GM19395 (cell line): ENCODE data around the gene WDR47.
"Not testable (repeated sequence)": the region's sequence is repeated elsewhere in the genome, so short reads cannot be mapped to it uniquely, and the experiment has no call there.

Source experiments
- ATAC-seq: cut with Tn5 transposase; IDR thresholded peaks from one replicate; pipeline ENCODE4 v1.9.1; 2021; ENCODE audit warnings: mild to moderate bottlenecking, moderate library complexity; ENCODE audit not compliant: unreplicated experiment

Gene WDR47

DNA sequence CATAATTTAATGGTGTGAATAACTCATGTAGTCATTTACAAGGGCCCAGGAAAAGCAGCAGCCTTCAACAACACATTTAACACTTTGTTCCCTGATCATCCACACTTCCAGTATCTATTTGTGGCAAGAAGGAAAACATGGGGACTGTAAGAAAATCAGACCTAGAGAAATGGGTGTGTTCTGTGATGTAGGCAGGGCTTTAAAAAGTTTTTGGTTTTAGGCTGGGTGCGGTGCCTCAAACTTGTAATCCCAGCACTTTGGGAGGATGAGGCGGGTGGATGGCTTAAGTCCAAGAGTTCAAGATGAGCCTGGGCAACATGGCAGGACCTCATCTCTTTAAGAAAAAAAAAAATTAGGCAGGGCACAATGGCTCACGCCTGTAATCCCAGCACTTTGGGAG is 14.2 kb upstream of the WDR47 start:
- ATAC-seq = no peak

DNA sequence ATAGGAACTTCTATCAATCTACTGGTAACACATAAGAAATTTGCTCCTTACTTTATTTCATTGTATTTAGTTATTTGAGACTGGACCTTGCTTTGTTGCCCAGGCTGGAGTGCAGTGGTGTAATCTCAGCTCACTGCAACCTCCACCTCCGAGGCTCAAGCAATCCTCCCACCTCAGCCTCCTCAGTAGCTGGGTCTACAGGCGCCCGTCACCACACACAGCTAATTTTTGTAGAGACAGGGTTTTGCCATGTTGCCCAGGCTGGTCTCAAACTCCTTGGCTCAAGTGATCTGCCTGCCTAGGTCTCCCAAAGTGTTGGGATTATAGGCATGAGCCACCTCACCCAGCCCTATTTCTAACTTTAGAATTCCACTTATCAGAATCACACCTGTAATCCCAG is 10.2 kb upstream of the WDR47 start:
- not testable (repeated sequence) for ATAC-seq

DNA sequence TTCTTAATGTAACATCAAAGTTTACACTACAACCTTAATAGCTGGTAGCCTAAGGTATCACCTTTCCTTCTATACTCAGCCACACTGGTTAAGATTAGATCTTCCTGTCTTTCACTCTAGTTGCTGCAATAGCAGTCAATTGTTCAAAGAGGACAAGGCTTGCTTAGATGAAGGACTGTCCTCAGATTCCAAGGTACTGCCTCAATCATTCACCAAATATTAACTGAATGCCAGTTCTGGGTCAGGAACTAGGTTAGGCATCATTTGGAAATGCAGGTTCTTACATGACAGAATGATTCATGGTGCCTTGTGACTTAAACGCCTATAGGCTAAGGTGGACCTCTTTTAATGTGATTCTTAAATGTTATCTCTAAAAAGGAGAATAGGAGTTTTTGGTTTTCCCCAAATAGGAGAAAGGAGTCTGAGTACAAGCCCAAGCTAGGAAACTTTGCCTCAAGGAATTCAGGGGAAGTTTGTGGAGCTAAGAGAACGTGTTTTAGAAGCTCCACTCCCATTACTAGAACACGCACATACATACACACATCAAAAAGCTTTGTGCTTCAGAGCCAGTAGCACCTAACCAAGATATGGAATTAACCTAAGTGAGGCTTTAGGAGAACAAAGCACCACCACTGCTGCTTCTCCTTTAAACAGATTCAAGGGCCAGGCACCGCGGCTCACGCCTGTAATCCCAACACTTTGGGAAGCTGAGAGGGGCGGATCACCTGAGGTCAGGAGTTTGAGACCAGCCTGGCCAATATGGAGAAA is 8.5 kb upstream of the WDR47 start:
- ATAC-seq = no peak

DNA sequence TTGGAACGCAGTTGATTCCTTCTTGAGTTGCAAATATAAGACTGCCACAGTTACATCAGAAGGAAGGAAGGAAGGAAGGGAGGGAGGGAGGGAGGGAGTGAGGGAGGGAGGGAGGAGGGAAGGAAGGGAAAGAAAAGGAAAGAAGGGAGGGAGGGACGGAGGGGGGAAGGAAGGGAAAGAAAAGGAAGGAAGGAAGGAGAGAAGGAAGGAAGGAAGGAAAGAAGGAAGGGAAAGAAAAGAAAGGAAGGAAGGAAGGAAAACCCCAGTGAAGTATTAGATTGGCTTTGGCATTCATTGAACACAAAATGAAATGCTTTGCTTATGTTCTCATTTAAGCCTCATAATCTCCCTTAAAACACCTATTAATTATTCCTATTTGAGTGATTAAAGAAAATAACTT is 6.4 kb upstream of the WDR47 start:
- ATAC-seq = no peak

DNA sequence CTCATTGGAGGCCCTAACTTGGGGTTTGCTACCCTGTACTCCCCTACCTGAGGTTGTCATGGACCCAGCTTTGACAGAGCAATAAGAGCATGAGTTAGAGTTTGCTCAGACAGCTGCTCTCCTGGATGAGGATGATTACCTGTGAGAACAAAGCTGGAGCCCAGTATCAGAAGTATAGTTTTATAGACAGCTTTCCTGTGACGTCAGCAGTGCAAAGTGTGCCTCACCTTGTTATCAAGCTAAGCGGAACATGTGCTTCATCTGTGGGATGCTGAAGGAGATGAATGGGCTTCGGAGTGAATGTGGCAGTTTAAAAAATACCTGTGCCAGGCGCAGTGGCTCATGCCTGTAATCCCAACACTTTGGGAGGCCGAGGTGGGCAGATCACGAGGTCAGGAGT is 5.4 kb upstream of the WDR47 start:
- ATAC-seq = no peak

DNA sequence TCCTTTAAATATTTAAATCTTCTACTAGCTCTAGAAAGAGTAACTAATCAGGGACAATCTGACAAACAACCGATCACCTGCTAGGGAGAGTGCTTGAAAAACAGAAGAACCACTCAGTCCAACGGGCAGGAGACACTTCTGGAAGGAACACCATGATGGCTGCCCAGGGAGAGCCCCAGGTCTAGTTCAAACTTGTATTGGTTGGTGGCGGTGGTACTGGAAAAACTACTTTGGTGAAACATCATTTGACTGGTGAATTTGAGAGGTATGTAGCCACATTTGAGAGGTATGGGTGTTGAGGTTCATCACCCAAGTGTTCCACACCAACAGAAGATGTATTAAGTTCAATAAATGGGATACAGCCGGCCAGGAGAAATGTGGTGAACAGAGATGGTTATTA is 4.8 kb upstream of the WDR47 start:
- ATAC-seq = no peak

DNA sequence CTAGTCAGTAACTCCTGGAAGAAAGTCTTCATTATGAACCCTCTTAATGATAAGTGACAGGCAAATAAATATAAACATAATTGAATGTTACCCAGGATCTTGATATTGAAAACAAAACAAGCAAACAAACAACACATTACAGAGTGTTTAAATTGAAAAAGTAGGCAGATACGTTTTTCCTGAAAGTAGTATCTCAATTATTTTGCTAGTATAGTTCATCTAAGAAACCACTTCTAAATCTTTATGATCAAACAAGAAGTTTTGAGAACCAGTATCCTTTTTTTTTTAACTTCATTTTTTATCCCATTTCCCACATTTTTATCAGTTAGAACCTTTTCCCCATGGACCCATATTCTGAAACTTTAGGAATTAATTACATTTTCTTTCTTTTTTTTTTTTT is 3.7 kb upstream of the WDR47 start:
- no peak for ATAC-seq

DNA sequence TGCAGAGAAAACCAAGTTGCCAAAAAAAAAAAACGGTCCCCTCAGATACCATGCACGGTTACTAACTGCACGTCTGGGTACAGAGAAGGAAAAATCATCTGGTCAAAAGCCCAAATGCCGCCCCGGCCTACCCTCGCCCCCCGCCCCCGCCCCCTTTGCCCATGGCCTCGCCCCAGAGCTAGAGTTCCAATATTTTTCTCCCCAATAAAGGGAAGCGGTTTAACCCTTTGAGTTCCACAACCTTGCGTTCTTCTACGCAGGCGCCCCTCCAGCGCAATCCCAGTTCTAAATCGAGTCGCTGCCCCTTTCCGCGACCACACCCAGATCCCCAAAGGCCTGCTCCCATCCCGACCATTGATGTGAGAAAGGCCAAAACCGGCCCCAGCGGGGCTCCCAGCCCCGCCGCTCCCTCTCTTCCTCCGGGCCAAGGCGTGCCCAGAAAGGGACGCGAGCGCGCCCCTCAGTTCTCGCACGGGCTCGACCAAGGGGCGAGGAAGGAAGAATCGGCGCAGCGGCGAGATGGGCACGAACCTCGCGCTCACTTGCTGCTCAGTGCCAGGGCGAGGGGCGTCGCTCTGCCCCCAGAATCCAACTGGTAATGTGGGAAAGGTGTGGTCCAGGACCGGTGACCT is 797 bp downstream of the WDR47 start:
- peak; percentile 45 for ATAC-seq

DNA sequence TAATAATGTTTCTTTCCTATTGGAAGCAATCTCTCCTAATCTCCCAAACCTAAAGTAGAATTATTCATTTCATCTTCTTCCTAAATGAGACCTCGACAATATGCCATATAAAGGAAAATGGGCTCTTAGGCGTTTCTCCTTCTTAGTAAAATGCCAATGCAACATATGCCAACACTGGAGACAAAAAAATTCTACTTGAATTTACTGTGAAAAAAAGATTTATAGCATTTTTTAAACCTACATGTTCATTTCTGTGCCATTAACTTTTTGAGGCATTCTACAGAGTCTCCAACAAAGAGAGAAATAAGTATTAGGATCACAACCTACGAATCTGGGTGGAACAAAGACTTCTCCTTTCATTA is 1.3 kb downstream of the WDR47 start:
- no peak for ATAC-seq

DNA sequence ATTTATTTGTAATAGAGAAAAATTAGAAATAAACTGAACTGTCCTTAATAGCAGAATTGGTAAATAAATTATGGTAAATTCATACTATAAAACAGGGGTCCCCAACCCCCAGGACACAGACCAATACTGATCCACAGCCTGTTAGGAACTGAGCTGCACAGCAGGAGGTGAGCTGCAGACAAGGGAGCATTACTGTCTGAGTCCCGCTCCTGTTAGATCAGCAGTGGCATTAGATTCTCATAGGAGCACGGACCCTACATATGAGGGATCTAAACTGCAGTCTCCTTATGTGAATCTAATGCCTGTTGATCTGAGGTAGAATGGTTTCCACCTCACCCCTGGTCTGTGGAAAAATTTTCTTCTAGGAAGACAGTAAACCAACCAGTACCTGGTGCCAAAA is 7.5 kb downstream of the WDR47 start:
- ATAC-seq = no peak

DNA sequence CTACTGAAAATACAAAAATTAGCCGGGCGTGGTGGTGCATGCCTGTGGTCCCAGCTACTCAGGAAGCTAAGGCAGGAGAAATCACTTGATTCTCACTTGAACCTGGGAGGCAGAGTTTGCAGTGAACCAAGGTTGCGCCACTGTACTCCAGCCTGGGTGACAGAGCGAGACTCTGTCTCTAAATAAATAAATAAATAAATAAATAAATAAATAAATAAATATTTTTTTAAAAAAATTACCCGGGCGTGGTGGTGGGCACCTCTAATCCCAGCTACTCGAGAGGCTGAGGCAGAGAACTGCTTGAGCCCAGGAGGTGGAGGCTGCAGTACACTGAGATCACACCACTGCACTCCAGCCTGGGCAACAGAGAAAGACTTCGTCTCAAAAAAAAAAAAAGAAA is 12.4 kb downstream of the WDR47 start:
- not testable (repeated sequence) for ATAC-seq

DNA sequence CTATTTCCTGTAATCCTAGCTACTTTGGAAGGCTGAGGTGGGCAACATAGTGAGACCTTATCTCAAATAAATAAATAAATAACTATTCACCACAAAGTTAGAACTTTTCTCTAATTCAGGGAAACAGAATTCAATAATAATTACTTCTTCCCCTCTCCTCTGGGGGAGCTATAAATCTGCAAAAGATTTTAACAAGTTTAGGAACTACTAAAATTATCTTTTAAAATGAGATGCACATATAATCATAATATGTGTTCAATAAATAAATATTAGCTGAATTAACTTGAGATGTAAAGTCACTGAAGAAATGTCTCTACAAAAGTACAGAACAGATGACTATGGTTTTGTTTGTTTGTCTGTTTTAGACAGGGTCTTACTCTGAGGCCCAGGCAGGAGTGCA is 14.1 kb downstream of the WDR47 start:
- no peak for ATAC-seq

DNA sequence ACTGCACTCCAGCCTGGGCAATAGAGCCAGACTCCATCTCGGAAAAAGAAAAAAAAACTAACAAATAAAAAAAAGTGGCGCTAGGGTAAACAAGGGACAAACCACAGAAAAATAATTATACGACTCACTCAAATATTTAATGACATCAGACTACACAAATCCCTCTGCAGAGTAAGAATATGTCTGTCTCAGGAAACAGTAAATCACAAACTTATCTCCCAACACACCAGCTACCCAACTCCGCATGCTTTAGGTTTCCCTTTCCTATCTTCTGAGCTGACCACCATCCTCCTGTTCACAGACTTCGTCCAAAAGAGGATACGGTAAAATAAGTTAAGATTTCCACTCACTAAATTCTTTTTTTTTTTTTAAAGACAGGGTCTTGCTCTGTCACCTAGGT is 16.2 kb downstream of the WDR47 start:
- ATAC-seq = no peak

DNA sequence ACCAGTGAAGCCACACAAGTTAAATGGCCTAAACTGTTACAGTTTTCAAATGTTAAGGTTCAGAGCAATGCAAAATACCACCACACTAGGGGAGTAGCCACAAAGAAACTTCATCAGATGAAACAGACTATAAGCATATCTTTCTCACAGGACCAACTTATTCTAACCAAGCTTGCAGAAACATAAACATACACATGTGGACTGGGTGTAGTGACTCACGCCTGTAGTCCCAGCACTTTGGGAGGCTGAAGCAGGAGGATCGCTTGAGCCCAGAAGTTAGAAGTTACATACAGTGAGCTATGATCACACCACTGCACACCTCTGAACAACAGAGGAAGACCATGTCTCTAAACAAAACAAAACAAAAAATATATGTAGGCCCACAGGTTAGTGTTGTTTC is 17.3 kb downstream of the WDR47 start:
- no peak for ATAC-seq

DNA sequence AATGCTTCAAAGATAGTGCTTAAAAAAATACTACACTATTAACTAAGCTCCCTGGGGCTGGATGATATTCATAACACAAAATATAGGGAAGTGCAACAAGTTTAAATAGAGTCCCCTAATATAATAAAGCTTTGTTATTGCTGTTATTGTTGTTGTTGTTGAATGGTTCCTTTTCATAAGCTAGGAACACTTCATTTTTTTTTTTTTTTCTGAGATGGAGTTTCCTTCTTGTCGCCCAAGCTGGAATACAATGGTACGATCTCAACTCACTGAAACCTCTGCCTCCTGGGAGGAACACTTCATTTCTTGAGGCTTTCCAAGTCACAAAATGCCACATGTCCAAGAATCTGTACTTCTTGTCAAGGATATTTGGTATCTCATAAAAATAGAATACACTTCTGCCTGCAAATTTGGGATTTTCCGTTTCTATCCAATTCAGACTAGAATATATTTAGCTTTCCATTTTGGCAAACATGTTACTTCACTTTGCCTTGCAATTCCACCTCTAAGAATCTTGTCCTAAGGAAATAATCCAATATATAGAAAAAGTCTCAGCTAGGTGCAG is 21.1 kb downstream of the WDR47 start:
- ATAC-seq = no peak

DNA sequence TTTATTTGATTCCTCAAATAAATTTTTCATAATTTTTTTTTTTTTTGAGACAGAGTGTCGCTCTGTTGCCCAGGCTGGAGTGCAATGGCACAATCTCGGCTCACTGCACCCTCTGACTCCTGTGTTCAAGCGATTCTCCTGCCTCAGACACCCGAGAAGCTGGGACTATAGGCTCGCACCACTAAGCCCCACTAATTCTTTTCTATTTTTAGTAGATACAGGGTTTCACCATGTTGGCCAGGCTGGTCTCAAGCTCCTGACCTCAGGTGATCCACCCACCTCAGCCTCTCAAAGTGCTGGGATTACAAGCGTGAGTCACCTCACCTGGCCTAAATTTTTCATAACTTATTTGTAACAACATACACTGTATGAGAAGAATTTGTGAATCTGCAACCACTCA is 24.2 kb downstream of the WDR47 start:
- not testable (repeated sequence) for ATAC-seq

DNA sequence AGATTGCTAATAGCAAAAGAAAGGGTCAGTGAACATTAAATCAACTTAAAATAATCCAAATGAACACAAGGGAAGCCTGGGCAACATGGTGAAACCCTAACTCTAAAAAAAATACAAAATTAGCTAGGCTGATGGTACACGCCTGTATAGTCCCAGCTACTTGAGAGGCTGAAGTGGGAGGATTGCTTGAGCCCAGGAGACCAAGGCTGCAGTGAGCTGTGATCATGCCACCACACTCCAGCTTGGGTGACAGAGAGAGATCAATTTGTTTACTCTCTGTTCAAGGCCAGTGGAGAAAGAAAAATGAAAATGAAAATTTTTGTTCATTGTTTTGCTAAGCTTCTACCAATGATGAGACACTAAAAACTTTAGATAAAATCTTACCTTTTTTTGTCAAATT is 24.8 kb downstream of the WDR47 start:
- ATAC-seq = no peak

DNA sequence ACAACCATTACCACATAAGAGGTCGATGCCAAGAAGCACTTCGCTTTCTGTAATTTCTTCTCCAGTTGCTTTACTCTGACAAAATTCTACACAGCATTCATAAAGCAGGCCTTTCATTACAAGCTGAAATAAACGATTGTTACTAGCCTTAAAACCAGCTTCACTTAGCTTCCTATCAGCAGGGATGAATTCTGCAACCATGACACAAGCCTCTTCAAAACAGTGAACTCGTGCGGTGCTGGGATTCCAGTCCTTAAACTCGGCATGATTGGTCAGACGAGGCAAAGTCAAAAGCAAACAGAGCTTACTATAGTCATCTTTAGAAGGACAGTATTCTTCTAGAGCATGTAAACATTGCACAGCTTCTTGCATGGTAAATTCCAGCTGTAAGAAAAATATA is 30.6 kb downstream of the WDR47 start:
- ATAC-seq = no peak

DNA sequence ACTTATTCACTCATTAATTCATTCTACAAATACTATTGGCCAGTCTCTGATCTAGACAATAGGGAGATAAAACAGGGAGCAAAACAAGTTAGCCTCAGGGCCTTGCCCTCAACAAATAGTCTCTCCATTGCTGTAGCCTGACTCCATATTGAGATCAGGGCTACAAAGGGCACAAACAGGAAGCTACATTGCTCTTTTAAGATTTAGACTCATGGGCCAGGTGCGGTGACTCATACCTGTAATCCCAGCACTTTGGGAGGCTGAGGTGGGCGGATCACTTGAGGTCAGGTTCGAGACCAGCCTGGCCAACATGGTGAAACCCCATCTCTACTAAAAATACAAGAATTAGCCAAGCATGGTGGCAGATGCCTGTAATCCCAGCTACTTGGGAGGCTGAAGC is 45.3 kb downstream of the WDR47 start:
- ATAC-seq = not testable (repeated sequence)

DNA sequence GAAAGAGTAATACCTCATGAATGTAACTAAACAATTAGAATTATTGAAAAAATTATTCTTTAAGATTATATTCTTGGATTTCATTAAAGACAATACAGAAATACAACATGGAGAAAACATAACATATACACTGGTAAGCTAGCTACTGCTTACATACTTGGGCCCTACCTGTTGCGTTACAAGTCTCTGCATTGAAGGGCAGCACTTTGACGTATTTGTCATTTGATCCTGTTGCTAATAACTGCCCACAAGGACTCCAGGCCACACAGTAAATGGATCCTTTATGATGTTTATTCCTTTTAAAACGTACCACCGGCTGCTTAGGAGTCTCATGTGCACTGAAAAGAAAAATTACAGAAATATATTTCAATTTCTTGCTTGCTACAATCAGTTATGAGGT is 58.8 kb downstream of the WDR47 start:
- ATAC-seq = no peak

DNA sequence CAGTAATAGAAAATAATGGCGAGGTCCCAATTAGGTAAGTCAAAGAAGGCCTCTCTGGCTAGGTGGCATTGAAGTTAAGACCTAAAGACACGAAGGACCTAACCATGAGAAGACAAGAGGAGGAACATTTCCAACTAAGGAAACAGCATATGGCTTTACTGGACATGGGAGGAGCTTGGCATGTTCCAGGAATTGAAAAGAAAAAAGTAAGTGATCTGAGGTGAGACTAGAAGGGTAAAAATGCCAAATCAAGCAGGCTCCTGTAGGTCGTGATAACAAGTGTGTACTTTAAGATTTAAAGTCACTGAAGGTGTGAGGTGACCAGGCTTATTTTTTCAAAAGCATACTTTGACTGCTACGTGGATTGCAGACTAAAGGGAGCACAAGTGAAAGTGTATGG is 65.2 kb downstream of the WDR47 start:
- no peak for ATAC-seq

DNA sequence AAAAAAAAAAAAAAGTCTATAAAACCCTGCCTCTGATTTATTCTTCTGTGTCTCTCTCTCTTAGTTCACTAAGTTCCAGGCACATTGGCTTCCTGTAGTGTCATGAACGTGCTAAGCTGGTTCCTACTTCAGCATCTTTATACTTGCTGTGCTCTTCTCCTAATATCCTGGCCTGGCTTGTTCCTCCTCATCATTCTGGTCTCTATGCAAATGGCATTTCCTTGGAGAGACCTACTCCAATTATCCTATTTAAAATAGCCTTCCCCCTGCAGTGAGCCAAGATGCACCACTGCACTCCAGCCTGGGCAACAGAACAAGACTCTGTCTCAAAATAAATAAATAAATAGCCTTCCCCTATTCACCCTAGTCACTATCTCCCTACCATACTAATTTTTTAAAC is 69.0 kb downstream of the WDR47 start:
- ATAC-seq = no peak

DNA sequence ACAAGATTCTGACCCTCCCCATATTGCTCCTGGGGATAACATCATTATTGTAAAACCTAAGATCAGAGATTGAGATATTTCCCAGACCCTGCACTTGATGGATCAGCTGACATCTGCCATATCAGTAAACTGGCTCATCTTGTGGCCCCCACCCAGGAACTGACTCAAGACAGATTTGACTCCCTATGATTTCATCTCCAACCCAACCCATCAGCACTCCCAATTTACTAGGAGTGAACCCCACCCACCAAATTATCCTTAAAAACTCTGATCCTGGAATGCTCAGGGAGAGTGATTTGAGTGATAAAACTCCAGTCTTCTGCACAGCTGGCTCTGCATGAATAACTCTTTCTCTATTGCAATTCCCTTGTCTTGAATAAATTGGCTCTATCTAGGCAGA is 72.6 kb downstream of the WDR47 start:
- no peak for ATAC-seq
